Keratinocyte (primary cell): Measurements from ENCODE around the gene PPM1H. TPM values are rescaled to one million over a fixed set of nuclear protein-coding genes. Genes with fewer than 3 reads are reported as not detected.

Source experiments
- DNase-seq: peaks from one replicate; pipeline ENCODE4 v3.0.0-alpha.2; 2011; ENCODE audit warnings: low read depth, missing footprints, low spot score
- FAIRE-seq: peaks from 2 replicates; lab custom pipeline; 2011; peaks lifted over from hg19 to GRCh38; lab: Jason Lieb, UNC
- H2AFZ ChIP-seq: 2 replicates; pipeline ENCODE4 v1.6.0; 2012; ENCODE audit warnings: low read length, control low read depth, inconsistent platforms; ENCODE audit not compliant: control insufficient read depth
- H3K27ac ChIP-seq: 2 replicates; pipeline ENCODE4 v1.5.1; 2011; ENCODE audit warnings: low read length; ENCODE audit not compliant: control insufficient read depth, insufficient read depth
- H3K27me3 ChIP-seq: 3 replicates; pipeline ENCODE4 v1.6.0; 2011; ENCODE audit warnings: low read length; ENCODE audit not compliant: control insufficient read depth, insufficient read depth; ENCODE audit errors: extremely low read depth
- H3K36me3 ChIP-seq, 2 experiments: 2 replicates in 1 of 2; 3 replicates in 1 of 2; pipeline ENCODE4 v1.5.1; 2011; ENCODE audit warnings: low read length in 2 of 2, mild to moderate bottlenecking in 1 of 2; ENCODE audit not compliant: control insufficient read depth in 2 of 2, insufficient read depth in 2 of 2; ENCODE audit errors: extremely low read depth in 1 of 2
- H3K4me1 ChIP-seq: 3 replicates; pipeline ENCODE4 v1.5.1; 2011; ENCODE audit warnings: low read length; ENCODE audit not compliant: control insufficient read depth, insufficient read depth; ENCODE audit errors: extremely low read depth
- H3K4me2 ChIP-seq: 3 replicates; pipeline ENCODE4 v1.6.0; 2011; ENCODE audit warnings: low read depth, low read length; ENCODE audit not compliant: control insufficient read depth, insufficient read depth; ENCODE audit errors: extremely low read depth
- H3K4me3 ChIP-seq, 3 experiments: fragments of 200-600 bp in 1 of 3; sonication (generic) in 1 of 3; 2 replicates in 2 of 3; 3 replicates in 1 of 3; pipeline ENCODE4 v1.5.1; 2011 to 2016; ENCODE audit warnings: low read length in 3 of 3, mild to moderate bottlenecking in 3 of 3, control low read depth in 2 of 3, inconsistent platforms in 1 of 3, low read depth in 1 of 3, mixed read lengths in 1 of 3, mixed run types in 1 of 3, moderate library complexity in 1 of 3; ENCODE audit not compliant: control insufficient read depth in 2 of 3, insufficient read depth in 2 of 3; ENCODE audit errors: extremely low read depth in 1 of 3
- H3K79me2 ChIP-seq: 2 replicates; pipeline ENCODE4 v1.6.0; 2012; ENCODE audit warnings: low read length; ENCODE audit not compliant: control insufficient read depth, insufficient read depth
- H3K9ac ChIP-seq: 3 replicates; pipeline ENCODE4 v1.6.0; 2011; ENCODE audit warnings: low read length; ENCODE audit not compliant: control insufficient read depth, insufficient read depth; ENCODE audit errors: extremely low read depth
- H3K9me1 ChIP-seq: 3 replicates; pipeline ENCODE4 v1.6.0; 2011; ENCODE audit warnings: low read length; ENCODE audit not compliant: control insufficient read depth, insufficient read depth; ENCODE audit errors: extremely low read depth
- H3K9me3 ChIP-seq: 2 replicates; pipeline ENCODE4 v1.5.1; 2012; ENCODE audit warnings: low read depth, low read length; ENCODE audit not compliant: control insufficient read depth
- H4K20me1 ChIP-seq: 3 replicates; pipeline ENCODE4 v1.6.0; 2011; ENCODE audit warnings: low read length; ENCODE audit not compliant: control insufficient read depth, insufficient read depth; ENCODE audit errors: extremely low read depth
- CTCF ChIP-seq, 3 experiments: IDR thresholded peaks in 1 of 3; conservative IDR thresholded peaks in 1 of 3; optimal IDR thresholded peaks in 1 of 3; 2 replicates in 2 of 3; 3 replicates in 1 of 3; pipeline versions ENCODE3 to v1.5.1; 2011; ENCODE audit warnings: low read length in 3 of 3, mild to moderate bottlenecking in 3 of 3, moderate library complexity in 2 of 3, control low read depth in 1 of 3, inconsistent platforms in 1 of 3; ENCODE audit not compliant: insufficient read depth in 2 of 3; ENCODE audit errors: extremely low read depth in 1 of 3
- EZH2 ChIP-seq: IDR thresholded peaks from one replicate; pipeline ENCODE4 v1.6.1; 2012; ENCODE audit warnings: inconsistent platforms, mild to moderate bottlenecking, low read length, moderate library complexity
- dilution Hi-C: fragments of 300-500 bp; cut with MboI; formaldehyde crosslinking; loops from one replicate; pipeline ENCODE4 v1.7.0; 2020; ENCODE audit warnings: low sequenced_read_pairs; ENCODE audit not compliant: extremely low pct_ligation_motif_present
- polyA plus RNA-seq, 5 experiments: library from polyadenylated mRNA; depleted of rRNA in 3 of 5; stranded (reverse) in 3 of 5; stranded (forward) in 1 of 5; unstranded in 1 of 5; fragments of >200 nt; gene quantifications; 1 replicate in 1 of 5; 2 replicates in 3 of 5; 3 replicates in 1 of 5; pipeline versions ENCODE4 v1.2.1 to v1.2.3, GENCODE V29; 2011 to 2012; ENCODE audit warnings: missing spikeins in 2 of 5, low read depth in 1 of 5, low replicate concordance in 1 of 5

Gene PPM1H
- polyA plus RNA-seq, 1 donor (not counting 4 experiments of a cell fraction or from before 2014, with no cell fraction given) = 0.09 TPM

DNA sequence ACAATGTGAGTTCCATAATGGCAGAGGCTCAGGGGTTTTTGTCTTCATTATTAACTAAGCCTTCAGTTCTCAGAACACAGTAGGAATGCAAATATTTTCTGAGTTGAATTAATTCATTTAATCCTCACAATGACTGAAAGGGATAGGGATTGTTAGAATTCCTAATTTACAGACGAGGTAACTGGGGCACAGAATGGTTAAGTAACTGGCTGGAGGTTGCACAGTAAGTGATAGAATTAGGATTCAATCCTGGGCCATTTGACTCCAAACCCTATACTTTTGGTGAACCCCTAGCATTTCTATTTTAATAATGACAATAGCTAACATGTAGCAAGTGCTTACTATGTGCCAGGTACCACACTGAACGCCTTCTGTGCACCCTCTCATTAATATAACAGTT is 163.1 kb downstream of the PPM1H start:
- Histone ChIP-seq H3K27ac (no peak overlapping the region), H2AFZ (no peak overlapping the region), H3K4me1 (peaks cover 12% of the 10 kb centered on the region), H3K9me3 (no peaks in the 10 kb centered on the region), H4K20me1 (no peaks in the 10 kb centered on the region), H3K9ac (no peak overlapping the region), H3K9me1 (no peaks in the 10 kb centered on the region), H3K27me3 (no peaks in the 10 kb centered on the region), H3K36me3 (no peaks in the 10 kb centered on the region), H3K79me2 (no peaks in the 10 kb centered on the region), H3K4me2 (no peak overlapping the region), H3K4me3 (no peak overlapping the region)
- TF ChIP-seq EZH2 (no peak), CTCF (optimal IDR thresholded peaks at IDR 0.05 in 1 of 3, IDR thresholded peaks at IDR 0.05 in 1 of 3, conservative IDR thresholded peaks at IDR 0.05 in 1 of 3; ENCODE audit: extremely low read depth in 1 of 3, insufficient read depth in 2 of 3, low read length in 3 of 3) (no peak)
- DNase-seq (no peak), FAIRE-seq (no peak)
- dilution Hi-C loops = no loop called here

- Histone ChIP-seq H3K4me1 (peaks cover 12% of the 10 kb centered on the region), H3K27ac (no peak overlapping the region), H3K79me2 (no peaks in the 10 kb centered on the region), H3K9me1 (no peaks in the 10 kb centered on the region), H2AFZ (no peak overlapping the region), H3K36me3 (no peaks in the 10 kb centered on the region), H3K9ac (no peak overlapping the region), H4K20me1 (no peaks in the 10 kb centered on the region), H3K4me2 (no peak overlapping the region), H3K9me3 (no peaks in the 10 kb centered on the region), H3K4me3 (no peak overlapping the region), H3K27me3 (no peaks in the 10 kb centered on the region)
- TF ChIP-seq EZH2 = no peak
- TF ChIP-seq CTCF (optimal IDR thresholded peaks at IDR 0.05 in 1 of 3, IDR thresholded peaks at IDR 0.05 in 1 of 3, conservative IDR thresholded peaks at IDR 0.05 in 1 of 3; ENCODE audit: extremely low read depth in 1 of 3, insufficient read depth in 2 of 3, low read length in 3 of 3) = no peak
- dilution Hi-C loops = no loop called here
- FAIRE-seq (no peak), DNase-seq (no peak)
Measured at GRCh38 chr12:62770381-62770780, 164.6 kb downstream of the PPM1H start.
